Sigmoid colon (tissue), 7 donors: ENCODE data around the gene ANKRD61. TPM values are rescaled to one million over a fixed set of nuclear protein-coding genes. Genes with fewer than 3 reads are reported as not detected.
"Not testable (repeated sequence)": the region's sequence is repeated elsewhere in the genome, so short reads cannot be mapped to it uniquely, and the experiment has no call there.

ENCODE experiments used
- DNase-seq: peaks from one replicate; pipeline ENCODE4 v3.0.0-alpha.2; 2019
- H3K27ac ChIP-seq, 4 donors: fragments of 200-600 bp; sonication (generic); one replicate each; pipeline ENCODE4 v1.5.1; 2016 to 2019; ENCODE audit warnings: mild to moderate bottlenecking in 1 of 4
- H3K27me3 ChIP-seq, 3 donors: fragments of 200-600 bp; sonication (generic); one replicate each; pipeline ENCODE4 v1.5.1; 2019; ENCODE audit warnings: mild to moderate bottlenecking in 1 of 3
- H3K36me3 ChIP-seq, 4 donors: fragments of 200-600 bp; sonication (generic); one replicate each; pipeline ENCODE4 v1.5.1; 2016 to 2019
- H3K4me1 ChIP-seq, 4 donors: fragments of 200-600 bp; sonication (generic); one replicate each; pipeline ENCODE4 v1.5.1; 2017 to 2019
- H3K4me3 ChIP-seq, 4 donors: fragments of 200-600 bp; sonication (generic); one replicate each; pipeline ENCODE4 v1.5.1; 2017 to 2019; ENCODE audit warnings: mild to moderate bottlenecking in 2 of 4, moderate library complexity in 1 of 4
- H3K9me3 ChIP-seq, 4 donors: fragments of 200-600 bp in 3 of 4; sonication (generic) in 3 of 4; one replicate each; pipeline versions ENCODE4 v1.5.1 to v1.6.1; 2013 to 2019
- EP300 ChIP-seq, 4 donors: sonication (generic); formaldehyde crosslinking; IDR thresholded peaks; one replicate each; pipeline ENCODE4 v1.6.1; 2017; ENCODE audit warnings: antibody characterized with exemption in 4 of 4
- POLR2A ChIP-seq, 2 donors: fragments of 450-650 bp; IDR thresholded peaks; one replicate each; pipeline ENCODE4 v1.6.1; 2016; ENCODE audit warnings: antibody characterized with exemption in 2 of 2, mild to moderate bottlenecking in 2 of 2, moderate library complexity in 2 of 2
- POLR2AphosphoS5 ChIP-seq, 4 donors: sonication (generic); formaldehyde crosslinking; IDR thresholded peaks; one replicate each; pipeline ENCODE4 v1.6.1; 2017; ENCODE audit warnings: antibody characterized with exemption in 4 of 4
- WGBS, 2 donors: extraction: QIAGEN DNeasy Blood & Tissue Kit; methylation state at CpG; one replicate each; pipeline ENCODE4 v1.1.7; 2013; 5-methylcytosine and 5-hydroxymethylcytosine counted together
- intact Hi-C: fragments of 100-400 bp; cut with DNase I; formaldehyde crosslinking; loops from one replicate; pipeline ENCODE4 v1.15.1; 2023
- polyA plus RNA-seq, 3 donors: library from polyadenylated mRNA; stranded (reverse); fragments of 200-250 nt; gene quantifications; one replicate each; pipeline ENCODE4 v1.2.3, GENCODE V29; 2013
- total RNA-seq, 4 donors: library from RNA; depleted of rRNA; stranded (reverse); fragments of >200 nt; gene quantifications; one replicate each; pipeline ENCODE4 v1.1.0, GENCODE V29; 2016
- TF ChIP-seq, protein P1 (sequence below), 4 experiments: fragments of 450-650 bp in 3 of 4; fragments of 200-600 bp in 1 of 4; IDR thresholded peaks; one replicate each; pipeline ENCODE4 v1.5.1; 2016 to 2019; ENCODE audit warnings: antibody characterized with exemption in 4 of 4, mild to moderate bottlenecking in 3 of 4, moderate library complexity in 2 of 4
- donor health status: healthy with polysubstance abuse.
- donor health status: Bipolar disorder and iron deficiency.
- donor health status: healthy.

The ANKRD61 gene
- total and polyA plus RNA-seq, 7 donors, result not detected

- 90 to 94% methylated on average over 13 of the region's 13 CpGs for WGBS, 2 donors
- no peak overlapping the region for H3K27ac ChIP-seq
- H3K9me3 ChIP-seq, result no peaks in the 10 kb centered on the region
- intact Hi-C loops, result no loop called here
- H3K36me3 ChIP-seq, result peaks cover 5 to 99% (median 34%) of the 10 kb centered on the region in 4 donors
- TF ChIP-seq, protein P1, sequence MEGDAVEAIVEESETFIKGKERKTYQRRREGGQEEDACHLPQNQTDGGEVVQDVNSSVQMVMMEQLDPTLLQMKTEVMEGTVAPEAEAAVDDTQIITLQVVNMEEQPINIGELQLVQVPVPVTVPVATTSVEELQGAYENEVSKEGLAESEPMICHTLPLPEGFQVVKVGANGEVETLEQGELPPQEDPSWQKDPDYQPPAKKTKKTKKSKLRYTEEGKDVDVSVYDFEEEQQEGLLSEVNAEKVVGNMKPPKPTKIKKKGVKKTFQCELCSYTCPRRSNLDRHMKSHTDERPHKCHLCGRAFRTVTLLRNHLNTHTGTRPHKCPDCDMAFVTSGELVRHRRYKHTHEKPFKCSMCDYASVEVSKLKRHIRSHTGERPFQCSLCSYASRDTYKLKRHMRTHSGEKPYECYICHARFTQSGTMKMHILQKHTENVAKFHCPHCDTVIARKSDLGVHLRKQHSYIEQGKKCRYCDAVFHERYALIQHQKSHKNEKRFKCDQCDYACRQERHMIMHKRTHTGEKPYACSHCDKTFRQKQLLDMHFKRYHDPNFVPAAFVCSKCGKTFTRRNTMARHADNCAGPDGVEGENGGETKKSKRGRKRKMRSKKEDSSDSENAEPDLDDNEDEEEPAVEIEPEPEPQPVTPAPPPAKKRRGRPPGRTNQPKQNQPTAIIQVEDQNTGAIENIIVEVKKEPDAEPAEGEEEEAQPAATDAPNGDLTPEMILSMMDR (IDR thresholded peaks at IDR 0.05), result no peak
- TF ChIP-seq POLR2AphosphoS5 (IDR thresholded peaks at IDR 0.05), result no peak
- TF ChIP-seq EP300 (IDR thresholded peaks at IDR 0.05), result no peak
- TF ChIP-seq POLR2A (IDR thresholded peaks at IDR 0.05), result no peak
- no peaks in the 10 kb centered on the region for H3K27me3 ChIP-seq
- no peak overlapping the region for H3K4me3 ChIP-seq
- no peaks in the 10 kb centered on the region for H3K4me1 ChIP-seq
- DNase-seq, result no peak
These were observed 4.5 kb downstream of the ANKRD61 start for GRCh38 chr7:6035686-6036085.

DNA sequence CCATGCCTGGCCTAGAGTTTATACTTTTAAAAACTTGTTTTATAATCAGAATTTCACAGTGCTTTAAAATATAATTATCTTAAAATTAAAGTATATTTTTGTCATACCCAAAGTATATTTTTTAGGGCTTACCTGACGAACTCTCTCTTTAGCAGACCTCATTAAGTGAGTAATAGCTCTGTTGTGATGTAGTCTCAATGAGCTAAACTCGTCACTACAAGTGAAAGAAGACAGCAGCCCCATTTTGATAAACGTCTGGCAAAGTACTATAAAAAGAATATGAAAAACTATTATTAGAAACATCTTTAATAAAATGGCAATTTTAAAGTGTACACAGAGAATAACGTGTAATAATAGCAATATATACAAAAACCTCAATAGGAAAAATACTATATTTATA is 18.6 kb downstream of the ANKRD61 start:
- no peak for DNase-seq
- TF ChIP-seq EP300 (IDR thresholded peaks at IDR 0.05) (no peak), POLR2A (IDR thresholded peaks at IDR 0.05) (no peak), POLR2AphosphoS5 (IDR thresholded peaks at IDR 0.05) (no peak)
- TF ChIP-seq, protein P1 (IDR thresholded peaks at IDR 0.05), result no peak
- peaks cover 5 to 96% (median 29%) of the 10 kb centered on the region in 4 donors for H3K36me3 ChIP-seq
- H3K27me3 ChIP-seq, result no peaks in the 10 kb centered on the region
- H3K27ac ChIP-seq, result no peak overlapping the region
- H3K4me3 ChIP-seq, result no peak overlapping the region
- WGBS, 2 donors, result 85 to 88% methylated on average over 4 of the region's 4 CpGs
- no peaks in the 10 kb centered on the region for H3K9me3 ChIP-seq
- H3K4me1 ChIP-seq, result peaks cover 0 to under 1% (median 0%) of the 10 kb centered on the region in 4 donors
- intact Hi-C loops, result no loop called here

- intact Hi-C loops, H3K9me3 ChIP-seq, H3K4me3 ChIP-seq, H3K27ac ChIP-seq, H3K27me3 ChIP-seq, DNase-seq: not testable (repeated sequence)
- peaks cover 5 to 84% (median 19%) of the 10 kb centered on the region in 4 donors for H3K36me3 ChIP-seq
- peaks cover 0 to 14% (median 7%) of the 10 kb centered on the region in 4 donors for H3K4me1 ChIP-seq
- WGBS, 2 donors, result 94 to 97% methylated on average over 9 of the region's 9 CpGs
These were observed 20.0 kb downstream of the ANKRD61 start for GRCh38 chr7:6051185-6051584.

DNA sequence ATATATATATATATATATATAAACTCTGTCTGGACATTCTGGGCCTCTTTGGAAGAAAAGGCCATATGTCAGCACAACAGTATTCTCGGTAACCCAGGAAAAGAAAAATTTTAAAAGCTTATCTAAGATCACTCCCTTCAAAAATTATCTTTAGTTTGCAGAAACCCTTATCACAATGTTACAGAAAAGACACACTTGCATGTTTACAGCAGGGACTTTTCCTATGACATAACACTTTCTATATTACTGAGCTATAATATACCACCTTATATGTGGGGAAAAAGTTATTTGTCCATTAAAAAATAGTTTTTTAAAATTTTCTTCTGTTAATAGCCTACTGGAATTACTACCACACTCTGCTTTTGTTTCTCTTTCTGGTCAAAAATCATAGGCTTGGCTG is 25.4 kb downstream of the ANKRD61 start:
- Histone ChIP-seq H3K36me3 (peaks cover 0 to 34% (median 4%) of the 10 kb centered on the region in 4 donors), H3K4me1 (peaks cover 0 to 30% (median 22%) of the 10 kb centered on the region in 4 donors), H3K27me3 (no peaks in the 10 kb centered on the region), H3K4me3 (no peak overlapping the region), H3K9me3 (no peaks in the 10 kb centered on the region), H3K27ac (no peak overlapping the region)
- DNase-seq, result no peak
- WGBS, 2 donors, result 39 to 49% methylated on average over 1 of the region's 1 CpG
- intact Hi-C loops, result no loop called here
- TF ChIP-seq, protein P1 (IDR thresholded peaks at IDR 0.05), result no peak
- TF ChIP-seq POLR2AphosphoS5 (IDR thresholded peaks at IDR 0.05) (no peak), POLR2A (IDR thresholded peaks at IDR 0.05) (no peak), EP300 (IDR thresholded peaks at IDR 0.05) (no peak)

- Histone ChIP-seq H3K4me1 (peaks cover 0 to 30% (median 22%) of the 10 kb centered on the region in 4 donors), H3K36me3 (peaks cover 0 to 25% (median 4%) of the 10 kb centered on the region in 4 donors), H3K27me3 (no peaks in the 10 kb centered on the region), H3K4me3 (peak overlapping the region in 3 of 4 donors; percentile 76 to 92 (median 92)), H3K9me3 (no peaks in the 10 kb centered on the region), H3K27ac (peak overlapping the region; percentile 87 to 93 (median 90))
- no peak for DNase-seq
- TF ChIP-seq EP300 (IDR thresholded peaks at IDR 0.05) (no peak), POLR2A (IDR thresholded peaks at IDR 0.05) (no peak), POLR2AphosphoS5 (IDR thresholded peaks at IDR 0.05) (no peak)
- TF ChIP-seq, protein P1 (IDR thresholded peaks at IDR 0.05), result no peak
- intact Hi-C loops, result no loop called here
- whole genome bisulfite sequencing, 2 donors, result 57 to 75% methylated on average over 14 of the region's 14 CpGs
These were observed 26.3 kb downstream of the ANKRD61 start for GRCh38 chr7:6057316-6058129.

GRCh38 chr7:6059941-6060340 is 28.8 kb downstream of the ANKRD61 start:
- intact Hi-C loops, result not testable (repeated sequence)
- WGBS, 2 donors, result 92 to 97% methylated on average over 11 of the region's 11 CpGs

More at GRCh38 chr7:6059941-6060340, 28.8 kb downstream of the ANKRD61 start:
- DNase-seq, H3K27me3 ChIP-seq, H3K36me3 ChIP-seq, H3K9me3 ChIP-seq, H3K4me3 ChIP-seq, H3K27ac ChIP-seq: not testable (repeated sequence)
- peaks cover 0 to 29% (median 22%) of the 10 kb centered on the region in 4 donors for H3K4me1 ChIP-seq
